HFFc6 (cell line): ENCODE results near the gene VGF. TPM values are rescaled to one million over a fixed set of nuclear protein-coding genes. Genes with fewer than 3 reads are reported as not detected.

Experiments
- DNase-seq: peaks from one replicate; pipeline ENCODE4 v3.0.0-alpha.2; 2018
- H3K27ac Mint-ChIP-seq: 2 replicates; pipeline ENCODE4 v1.8.0; 2020; ENCODE audit warnings: mild to moderate bottlenecking, mixed read lengths
- H3K27me3 Mint-ChIP-seq: 2 replicates; pipeline ENCODE4 v1.8.0; 2021; ENCODE audit warnings: mild to moderate bottlenecking, moderate library complexity, mixed read lengths; ENCODE audit not compliant: insufficient read depth
- H3K36me3 Mint-ChIP-seq: 2 replicates; pipeline ENCODE4 v1.8.0; 2021; ENCODE audit warnings: low read depth, mixed read lengths
- H3K4me1 Mint-ChIP-seq: 2 replicates; pipeline ENCODE4 v1.8.0; 2020; ENCODE audit warnings: low read depth, mixed read lengths
- H3K4me3 Mint-ChIP-seq: 2 replicates; pipeline ENCODE4 v1.8.0; 2020; ENCODE audit warnings: mild to moderate bottlenecking, moderate library complexity, mixed read lengths
- H3K9me3 Mint-ChIP-seq: 2 replicates; pipeline ENCODE4 v1.8.0; 2020; ENCODE audit warnings: mild to moderate bottlenecking, mixed read lengths
- CTCF ChIP-seq: fragments of 200-600 bp; sonication (generic); IDR thresholded peaks from 2 replicates; pipeline ENCODE4 v1.5.0; 2021; ENCODE audit warnings: antibody characterized with exemption, mild to moderate bottlenecking
- total RNA-seq, 6 experiments: library from RNA; stranded (reverse); fragmentation: NEBNext Ultra II Directional; extraction: Animal tissue kit (Norgen Biotek cat#: 25700); gene quantifications; 2 replicates in 1 of 6; 3 replicates in 5 of 6; pipeline ENCODE4 v1.2.3, GENCODE V29; 2021

The VGF gene
- total RNA-seq, 6 experiments from 2014 or later, result 0.19 to 0.78 (median 0.35) TPM

- H3K9me3 Mint-ChIP-seq, result no peaks in the 10 kb centered on the region
- H3K36me3 Mint-ChIP-seq, result no peaks in the 10 kb centered on the region
- H3K27me3 Mint-ChIP-seq, result peaks cover 26% of the 10 kb centered on the region
- H3K27ac Mint-ChIP-seq, result no peak overlapping the region
- no peaks in the 10 kb centered on the region for H3K4me1 Mint-ChIP-seq
- no peak for TF ChIP-seq CTCF
- no peak overlapping the region for H3K4me3 Mint-ChIP-seq
- DNase-seq, result no peak
Observed at GRCh38 chr7:101195884-101196283, 30.5 kb upstream of the VGF start.

- no peak overlapping the region for H3K4me3 Mint-ChIP-seq
- H3K4me1 Mint-ChIP-seq, result peaks cover 12% of the 10 kb centered on the region
- peaks cover 15% of the 10 kb centered on the region for H3K27me3 Mint-ChIP-seq
Observed at GRCh38 chr7:101189109-101189508, 23.7 kb upstream of the VGF start.

GRCh38 chr7:101186844-101187428, 21.6 kb upstream of the VGF start:
- H3K4me3 Mint-ChIP-seq, result no peak overlapping the region
- peaks cover 6% of the 10 kb centered on the region; the same call in 1 of the 2 replicates for H3K9me3 Mint-ChIP-seq
- H3K27ac Mint-ChIP-seq, result no peak overlapping the region
- H3K4me1 Mint-ChIP-seq, result peaks cover 20% of the 10 kb centered on the region
- H3K27me3 Mint-ChIP-seq, result peaks cover 17% of the 10 kb centered on the region
- H3K36me3 Mint-ChIP-seq, result no peaks in the 10 kb centered on the region
- no peak for DNase-seq
- TF ChIP-seq CTCF, result no peak

More at GRCh38 chr7:101189109-101189508, 23.7 kb upstream of the VGF start:
- Mint-ChIP-seq H3K9me3 (no peaks in the 10 kb centered on the region), H3K36me3 (no peaks in the 10 kb centered on the region), H3K27ac (no peak overlapping the region)
- no peak for TF ChIP-seq CTCF
- DNase-seq, result no peak

- no peak overlapping the region for H3K4me3 Mint-ChIP-seq
- TF ChIP-seq CTCF, result no peak
- DNase-seq, result no peak
- H3K4me1 Mint-ChIP-seq, result peaks cover 20% of the 10 kb centered on the region
- H3K36me3 Mint-ChIP-seq, result no peaks in the 10 kb centered on the region
- no peak overlapping the region for H3K27ac Mint-ChIP-seq
- peaks cover 17% of the 10 kb centered on the region for H3K27me3 Mint-ChIP-seq
- H3K9me3 Mint-ChIP-seq, result peaks cover 6% of the 10 kb centered on the region; the same call in 1 of the 2 replicates
Observed at GRCh38 chr7:101186194-101186593, 20.8 kb upstream of the VGF start.

GRCh38 chr7:101185258-101185839, 20.0 kb upstream of the VGF start:
- Mint-ChIP-seq H3K27ac (peak overlapping the region; percentile 53; the same call in 1 of the 2 replicates), H3K4me3 (no peak overlapping the region), H3K9me3 (peaks cover 6% of the 10 kb centered on the region; the same call in 1 of the 2 replicates), H3K36me3 (no peaks in the 10 kb centered on the region), H3K4me1 (peaks cover 20% of the 10 kb centered on the region), H3K27me3 (peaks cover 24% of the 10 kb centered on the region)
- no peak for TF ChIP-seq CTCF
- DNase-seq, result peak; percentile 69
